Measurements from ENCODE around the gene PSMG2.

- TF ChIP-seq CTCF (conservative IDR thresholded peaks at IDR 0.05; ENCODE audit: low read length), result no peak
- TF ChIP-seq EZH2phosphoT487 (IDR thresholded peaks at IDR 0.05; ENCODE audit: borderline replicate concordance), result no peak
These were observed 42.4 kb downstream of the PSMG2 start for GRCh38 chr18:12745095-12745795.

Measured in Loucy (cell line).